Astrocyte of the hippocampus (primary cell): ENCODE results near the gene UTP3.
"Not testable (repeated sequence)": the region's sequence is repeated elsewhere in the genome, so short reads cannot be mapped to it uniquely, and the experiment has no call there.

ENCODE experiments used
- DNase-seq: peaks from one replicate; pipeline ENCODE4 v3.0.0; 2011; ENCODE audit warnings: low read depth, low spot score

UTP3 gene

GRCh38 chr4:70687392-70687791 is 940 bp upstream of the UTP3 start:
- no peak for DNase-seq

- no peak for DNase-seq
These were observed 481 bp downstream of the UTP3 start for GRCh38 chr4:70688795-70689231.

- DNase-seq = no peak
These were observed 3.3 kb downstream of the UTP3 start for GRCh38 chr4:70691661-70692060.

- DNase-seq = not testable (repeated sequence)
These were observed 6.3 kb downstream of the UTP3 start for GRCh38 chr4:70694633-70695032.

GRCh38 chr4:70698435-70698834 is 10.1 kb downstream of the UTP3 start:
- not testable (repeated sequence) for DNase-seq

GRCh38 chr4:70700712-70701111 is 12.4 kb downstream of the UTP3 start:
- no peak for DNase-seq

- no peak for DNase-seq
These were observed 12.9 kb downstream of the UTP3 start for GRCh38 chr4:70701271-70701670.

- DNase-seq = not testable (repeated sequence)
These were observed 14.3 kb downstream of the UTP3 start for GRCh38 chr4:70702592-70702991.

- peak; percentile 68 for DNase-seq
These were observed 15.4 kb downstream of the UTP3 start for GRCh38 chr4:70703619-70704214.

GRCh38 chr4:70704215-70704930 is 16.0 kb downstream of the UTP3 start:
- peak; percentile 94 for DNase-seq

- no peak for DNase-seq
These were observed 16.5 kb downstream of the UTP3 start for GRCh38 chr4:70704931-70705182.

- peak; percentile 82 for DNase-seq
These were observed 17.1 kb downstream of the UTP3 start for GRCh38 chr4:70705183-70706043.

- DNase-seq = no peak
These were observed 17.7 kb downstream of the UTP3 start for GRCh38 chr4:70706044-70706461.

- peak; percentile 22 for DNase-seq
These were observed 18.2 kb downstream of the UTP3 start for GRCh38 chr4:70706516-70706915.

GRCh38 chr4:70709611-70710205 is 21.4 kb downstream of the UTP3 start:
- DNase-seq = peak; percentile 58

GRCh38 chr4:70711599-70711998 is 23.3 kb downstream of the UTP3 start:
- DNase-seq = no peak

- no peak for DNase-seq
These were observed 23.8 kb downstream of the UTP3 start for GRCh38 chr4:70712150-70712549.

- no peak for DNase-seq
These were observed 24.5 kb downstream of the UTP3 start for GRCh38 chr4:70712604-70713452.

GRCh38 chr4:70713453-70714078 is 25.2 kb downstream of the UTP3 start:
- DNase-seq = no peak

- DNase-seq = no peak
These were observed 26.0 kb downstream of the UTP3 start for GRCh38 chr4:70714079-70714887.
